ENCODE results near the gene EMX2. TPM values are rescaled to one million over a fixed set of nuclear protein-coding genes. Genes with fewer than 3 reads are reported as not detected.

Gene EMX2
- total and polyA plus RNA-seq, 4 donors, result 1.1 to 1.9 (median 1.1) TPM; not detected in 1

GRCh38 chr10:117541909-117542705 is 439 bp upstream of the EMX2 start:
- DNase-seq (ENCODE audit: low read depth in 4 of 6, low spot score in 6 of 6), result peak in 2 of 6 donors; percentile 68 to 96
- H3K27me3 ChIP-seq (ENCODE audit: control insufficient read depth, insufficient read depth, low read length), result peaks cover 100% of the 10 kb centered on the region
- no peak overlapping the region for H3K27ac ChIP-seq (ENCODE audit: low read depth, low read length)
- no peaks in the 10 kb centered on the region for H3K36me3 ChIP-seq (ENCODE audit: control insufficient read depth, insufficient read depth, low read length)
- H3K4me1 ChIP-seq (ENCODE audit: control insufficient read depth, insufficient read depth, low read length), result peaks cover 57% of the 10 kb centered on the region
- no peaks in the 10 kb centered on the region for H3K9me3 ChIP-seq (ENCODE audit: control insufficient read depth, insufficient read depth, low read length)
- H3K4me3 ChIP-seq (ENCODE audit: low read depth, low read length), result peak overlapping the region; percentile 12
- WGBS (ENCODE audit: insufficient coverage), result under 1% methylated on average over 59 of the region's 62 CpGs

- DNase-seq (ENCODE audit: low read depth in 4 of 6, low spot score in 6 of 6), result peak in 1 of 6 donors; percentile 71
- WGBS (ENCODE audit: insufficient coverage), result under 1% methylated on average over 90 of the region's 90 CpGs
These were observed 868 bp downstream of the EMX2 start for GRCh38 chr10:117543225-117544003.

GRCh38 chr10:117544004-117544701 is 1.6 kb downstream of the EMX2 start:
- Histone ChIP-seq H3K9me3 (ENCODE audit: control insufficient read depth, insufficient read depth, low read length) (no peaks in the 10 kb centered on the region), H3K27me3 (ENCODE audit: control insufficient read depth, insufficient read depth, low read length) (peaks cover 100% of the 10 kb centered on the region), H3K4me1 (ENCODE audit: control insufficient read depth, insufficient read depth, low read length) (peaks cover 48% of the 10 kb centered on the region), H3K4me3 (ENCODE audit: low read depth, low read length) (peak overlapping the region; percentile 6), H3K36me3 (ENCODE audit: control insufficient read depth, insufficient read depth, low read length) (no peaks in the 10 kb centered on the region), H3K27ac (ENCODE audit: low read depth, low read length) (no peak overlapping the region)
- peak in 1 of 6 donors; percentile 60 for DNase-seq (ENCODE audit: low read depth in 4 of 6, low spot score in 6 of 6)
- WGBS (ENCODE audit: insufficient coverage), result under 1% methylated on average over 25 of the region's 41 CpGs

More at GRCh38 chr10:117543225-117544003, 868 bp downstream of the EMX2 start:
- Histone ChIP-seq H3K4me3 (ENCODE audit: low read depth, low read length) (peak overlapping the region; percentile 6), H3K27me3 (ENCODE audit: control insufficient read depth, insufficient read depth, low read length) (peaks cover 100% of the 10 kb centered on the region), H3K4me1 (ENCODE audit: control insufficient read depth, insufficient read depth, low read length) (peaks cover 48% of the 10 kb centered on the region), H3K27ac (ENCODE audit: low read depth, low read length) (no peak overlapping the region), H3K9me3 (ENCODE audit: control insufficient read depth, insufficient read depth, low read length) (no peaks in the 10 kb centered on the region), H3K36me3 (ENCODE audit: control insufficient read depth, insufficient read depth, low read length) (no peaks in the 10 kb centered on the region)

GRCh38 chr10:117544711-117545140 is 2.2 kb downstream of the EMX2 start:
- H3K27me3 ChIP-seq (ENCODE audit: control insufficient read depth, insufficient read depth, low read length), result peaks cover 100% of the 10 kb centered on the region
- no peak overlapping the region for H3K27ac ChIP-seq (ENCODE audit: low read depth, low read length)
- WGBS (ENCODE audit: insufficient coverage), result 1% methylated on average over 21 of the region's 29 CpGs
- no peak overlapping the region for H3K4me3 ChIP-seq (ENCODE audit: low read depth, low read length)
- H3K9me3 ChIP-seq (ENCODE audit: control insufficient read depth, insufficient read depth, low read length), result no peaks in the 10 kb centered on the region
- no peaks in the 10 kb centered on the region for H3K36me3 ChIP-seq (ENCODE audit: control insufficient read depth, insufficient read depth, low read length)
- peaks cover 48% of the 10 kb centered on the region for H3K4me1 ChIP-seq (ENCODE audit: control insufficient read depth, insufficient read depth, low read length)
- peak in 1 of 6 donors; percentile 69 for DNase-seq (ENCODE audit: low read depth in 4 of 6, low spot score in 6 of 6)

DNA sequence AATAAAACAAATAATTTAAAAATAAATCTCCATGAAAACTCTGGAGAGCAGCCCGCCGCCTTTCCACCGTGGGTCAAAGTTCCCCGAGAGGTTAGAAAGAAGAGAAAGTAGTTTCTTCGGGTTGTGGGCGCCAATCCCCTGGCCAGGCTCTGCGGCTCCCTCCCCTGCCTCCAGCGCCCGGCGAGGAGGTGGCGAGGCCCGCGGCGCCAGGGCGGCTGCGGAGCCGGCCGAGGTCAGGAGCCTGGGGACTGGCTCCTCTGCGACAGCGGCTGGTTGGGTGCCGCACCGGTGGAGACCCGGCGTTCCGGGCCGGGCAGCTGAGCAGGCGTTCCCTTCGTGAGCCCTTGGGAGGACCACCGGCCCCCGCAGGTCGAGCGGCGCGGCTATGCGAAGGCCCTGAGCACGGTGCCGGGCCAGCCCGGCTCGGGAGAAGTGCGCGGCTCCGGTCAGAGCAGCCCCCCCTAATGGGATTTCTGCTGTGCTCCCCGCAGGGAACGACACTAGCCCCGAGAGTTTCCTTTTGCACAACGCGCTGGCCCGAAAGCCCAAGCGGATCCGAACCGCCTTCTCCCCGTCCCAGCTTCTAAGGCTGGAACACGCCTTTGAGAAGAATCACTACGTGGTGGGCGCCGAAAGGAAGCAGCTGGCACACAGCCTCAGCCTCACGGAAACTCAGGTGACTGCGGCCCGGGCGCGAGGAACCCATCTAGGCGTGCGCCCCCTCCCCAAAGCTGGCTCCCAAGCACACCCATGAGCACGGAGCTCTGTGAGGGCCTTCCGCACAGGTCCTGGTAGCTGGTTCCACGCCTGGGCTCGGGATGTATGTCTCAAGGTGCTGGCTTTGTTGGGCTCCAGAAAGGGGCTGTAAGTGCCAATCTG is 2.8 kb downstream of the EMX2 start:
- WGBS (ENCODE audit: insufficient coverage), result 3% methylated on average over 67 of the region's 67 CpGs
- no peak overlapping the region for H3K27ac ChIP-seq (ENCODE audit: low read depth, low read length)
- H3K9me3 ChIP-seq (ENCODE audit: control insufficient read depth, insufficient read depth, low read length), result no peaks in the 10 kb centered on the region
- H3K4me3 ChIP-seq (ENCODE audit: low read depth, low read length), result no peak overlapping the region
- peaks cover 48% of the 10 kb centered on the region for H3K4me1 ChIP-seq (ENCODE audit: control insufficient read depth, insufficient read depth, low read length)
- no peaks in the 10 kb centered on the region for H3K36me3 ChIP-seq (ENCODE audit: control insufficient read depth, insufficient read depth, low read length)
- peaks cover 100% of the 10 kb centered on the region for H3K27me3 ChIP-seq (ENCODE audit: control insufficient read depth, insufficient read depth, low read length)
- peak in 1 of 6 donors; percentile 70 for DNase-seq (ENCODE audit: low read depth in 4 of 6, low spot score in 6 of 6)

DNA sequence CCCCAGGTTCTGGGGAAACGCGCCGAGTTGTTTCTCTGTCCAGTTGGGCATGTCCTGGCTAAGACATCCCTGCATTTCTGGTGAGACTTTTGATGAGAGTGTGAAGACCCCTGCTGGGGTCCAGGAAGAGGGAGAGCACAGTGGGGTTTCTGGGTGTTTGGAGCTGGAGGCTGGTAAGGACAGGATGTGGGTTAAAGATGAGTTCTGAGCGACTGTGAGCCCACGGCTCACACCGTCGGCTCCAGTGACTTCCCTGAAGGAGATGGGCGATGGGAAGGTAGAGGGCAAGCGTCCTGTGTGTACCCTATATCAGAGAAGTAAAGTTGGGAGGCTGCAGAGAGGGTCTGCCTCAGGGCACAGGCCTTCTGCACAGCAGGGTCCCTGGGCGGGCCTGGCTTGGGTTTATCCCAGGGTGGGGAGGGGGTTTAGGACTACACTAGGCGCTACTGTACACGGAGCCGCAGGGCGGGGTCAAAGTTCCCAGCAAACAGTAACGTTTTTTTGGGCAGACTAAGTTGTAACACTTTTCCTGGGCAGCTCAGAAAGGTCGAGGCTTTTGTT is 3.6 kb downstream of the EMX2 start:
- no peaks in the 10 kb centered on the region for H3K36me3 ChIP-seq (ENCODE audit: control insufficient read depth, insufficient read depth, low read length)
- no peak overlapping the region for H3K4me3 ChIP-seq (ENCODE audit: low read depth, low read length)
- H3K4me1 ChIP-seq (ENCODE audit: control insufficient read depth, insufficient read depth, low read length), result peaks cover 48% of the 10 kb centered on the region
- H3K27ac ChIP-seq (ENCODE audit: low read depth, low read length), result no peak overlapping the region
- DNase-seq (ENCODE audit: low read depth in 4 of 6, low spot score in 6 of 6), result no peak
- 3% methylated on average over 16 of the region's 16 CpGs for WGBS (ENCODE audit: insufficient coverage)
- H3K27me3 ChIP-seq (ENCODE audit: control insufficient read depth, insufficient read depth, low read length), result peaks cover 100% of the 10 kb centered on the region
- no peaks in the 10 kb centered on the region for H3K9me3 ChIP-seq (ENCODE audit: control insufficient read depth, insufficient read depth, low read length)

- no peaks in the 10 kb centered on the region for H3K9me3 ChIP-seq (ENCODE audit: control insufficient read depth, insufficient read depth, low read length)
- no peaks in the 10 kb centered on the region for H3K36me3 ChIP-seq (ENCODE audit: control insufficient read depth, insufficient read depth, low read length)
- H3K27ac ChIP-seq (ENCODE audit: low read depth, low read length), result no peak overlapping the region
- peak in 1 of 6 donors; percentile 75 for DNase-seq (ENCODE audit: low read depth in 4 of 6, low spot score in 6 of 6)
- peaks cover 100% of the 10 kb centered on the region for H3K27me3 ChIP-seq (ENCODE audit: control insufficient read depth, insufficient read depth, low read length)
- no peak overlapping the region for H3K4me3 ChIP-seq (ENCODE audit: low read depth, low read length)
- WGBS (ENCODE audit: insufficient coverage), result 2% methylated on average over 27 of the region's 29 CpGs
- peaks cover 46% of the 10 kb centered on the region for H3K4me1 ChIP-seq (ENCODE audit: control insufficient read depth, insufficient read depth, low read length)
These were observed 4.1 kb downstream of the EMX2 start for GRCh38 chr10:117546581-117547015.

DNA sequence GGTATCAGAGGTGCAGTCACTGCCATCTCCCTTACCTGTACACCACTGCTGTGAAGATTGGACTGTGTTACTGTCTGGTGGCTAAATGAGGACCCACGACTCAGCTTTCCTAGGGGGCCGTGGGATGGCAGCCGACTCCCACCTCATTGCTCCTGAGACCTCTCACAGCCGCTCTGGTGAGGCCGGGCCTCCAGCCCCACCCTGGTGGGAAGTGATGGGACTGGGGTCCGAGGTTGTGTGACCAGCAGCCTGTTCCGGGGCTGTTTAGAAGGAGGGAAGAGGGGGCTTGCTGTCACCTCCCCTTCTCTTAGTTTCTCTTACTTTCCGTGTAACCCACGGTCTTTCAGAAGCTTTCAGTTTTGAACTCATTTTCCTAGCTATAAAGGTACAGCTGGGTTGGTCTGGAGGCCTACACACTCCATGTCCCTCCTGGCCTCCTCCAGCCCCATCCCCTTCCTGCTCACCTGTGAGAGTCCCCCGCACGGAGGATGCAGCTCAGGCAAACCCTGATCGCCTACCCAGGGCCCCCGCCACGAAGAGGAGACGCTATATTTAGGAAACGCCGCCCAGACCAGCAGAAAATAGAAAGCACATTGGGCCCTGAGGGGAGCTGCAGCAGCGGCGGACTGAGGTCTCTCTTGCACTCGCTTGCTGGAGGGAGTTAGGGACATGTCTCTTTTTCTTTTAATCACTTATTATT is 4.6 kb downstream of the EMX2 start:
- DNase-seq (ENCODE audit: low read depth in 4 of 6, low spot score in 6 of 6), result peak in 1 of 6 donors; percentile 55
- Histone ChIP-seq H3K27ac (ENCODE audit: low read depth, low read length) (no peak overlapping the region), H3K27me3 (ENCODE audit: control insufficient read depth, insufficient read depth, low read length) (peaks cover 100% of the 10 kb centered on the region), H3K36me3 (ENCODE audit: control insufficient read depth, insufficient read depth, low read length) (no peaks in the 10 kb centered on the region), H3K9me3 (ENCODE audit: control insufficient read depth, insufficient read depth, low read length) (no peaks in the 10 kb centered on the region), H3K4me1 (ENCODE audit: control insufficient read depth, insufficient read depth, low read length) (peaks cover 46% of the 10 kb centered on the region), H3K4me3 (ENCODE audit: low read depth, low read length) (no peak overlapping the region)
- WGBS (ENCODE audit: insufficient coverage), result 8% methylated on average over 6 of the region's 20 CpGs

Measured in spinal cord (tissue), 10 donors.